ENCODE results near the gene PORCN. TPM values are rescaled to one million over a fixed set of nuclear protein-coding genes. Genes with fewer than 3 reads are reported as not detected.

Gene PORCN
- total RNA-seq, 2 donors from 2014 or later = 6.2 to 22.7 TPM

DNA sequence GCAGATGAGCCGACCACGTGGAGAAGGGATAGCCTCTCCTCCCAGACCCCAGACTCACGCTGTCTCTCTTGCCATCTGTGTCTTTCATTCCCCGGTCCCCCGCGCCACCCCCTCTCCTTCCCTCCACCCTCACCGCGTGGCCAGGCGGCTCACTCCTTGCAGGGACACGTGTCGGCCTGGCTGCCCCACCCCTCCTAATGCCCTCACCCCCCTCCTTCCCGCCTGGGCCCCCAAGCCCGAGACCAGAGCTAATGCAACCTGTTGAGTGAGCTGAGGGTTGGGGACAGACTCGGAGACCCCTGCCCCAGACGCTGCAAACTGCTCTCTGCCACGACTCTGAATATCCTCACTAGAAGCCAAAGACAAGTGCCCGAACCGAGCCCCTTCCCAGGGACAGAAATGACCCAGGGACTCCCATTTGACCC is 40.5 kb upstream of the PORCN start:
- TF ChIP-seq, protein P1, sequence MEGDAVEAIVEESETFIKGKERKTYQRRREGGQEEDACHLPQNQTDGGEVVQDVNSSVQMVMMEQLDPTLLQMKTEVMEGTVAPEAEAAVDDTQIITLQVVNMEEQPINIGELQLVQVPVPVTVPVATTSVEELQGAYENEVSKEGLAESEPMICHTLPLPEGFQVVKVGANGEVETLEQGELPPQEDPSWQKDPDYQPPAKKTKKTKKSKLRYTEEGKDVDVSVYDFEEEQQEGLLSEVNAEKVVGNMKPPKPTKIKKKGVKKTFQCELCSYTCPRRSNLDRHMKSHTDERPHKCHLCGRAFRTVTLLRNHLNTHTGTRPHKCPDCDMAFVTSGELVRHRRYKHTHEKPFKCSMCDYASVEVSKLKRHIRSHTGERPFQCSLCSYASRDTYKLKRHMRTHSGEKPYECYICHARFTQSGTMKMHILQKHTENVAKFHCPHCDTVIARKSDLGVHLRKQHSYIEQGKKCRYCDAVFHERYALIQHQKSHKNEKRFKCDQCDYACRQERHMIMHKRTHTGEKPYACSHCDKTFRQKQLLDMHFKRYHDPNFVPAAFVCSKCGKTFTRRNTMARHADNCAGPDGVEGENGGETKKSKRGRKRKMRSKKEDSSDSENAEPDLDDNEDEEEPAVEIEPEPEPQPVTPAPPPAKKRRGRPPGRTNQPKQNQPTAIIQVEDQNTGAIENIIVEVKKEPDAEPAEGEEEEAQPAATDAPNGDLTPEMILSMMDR (IDR thresholded peaks at IDR 0.05) = no peak
- TF ChIP-seq POLR2A (IDR thresholded peaks at IDR 0.05) = peak in 1 of 3 donors; percentile 40
- 0 to 5% methylated on average over 9 to 11 of the region's 18 CpGs for WGBS, 2 donors
- Histone ChIP-seq H3K4me3 (no peak overlapping the region), H3K27ac (peak overlapping the region; percentile 59 to 82 (median 70)), H3K9me3 (no peaks in the 10 kb centered on the region), H3K36me3 (replicated peaks in 1 of 2; ENCODE audit: insufficient read depth in 1 of 2, low read depth in 2 of 2) (no peaks in the 10 kb centered on the region), H3K27me3 (no peaks in the 10 kb centered on the region), H3K4me1 (peaks cover 24% of the 10 kb centered on the region)
- ATAC-seq (peak; percentile 63), DNase-seq (peak; percentile 66 to 76 (median 72))
- intact Hi-C loops (cut with DNase I) = no loop called here

DNA sequence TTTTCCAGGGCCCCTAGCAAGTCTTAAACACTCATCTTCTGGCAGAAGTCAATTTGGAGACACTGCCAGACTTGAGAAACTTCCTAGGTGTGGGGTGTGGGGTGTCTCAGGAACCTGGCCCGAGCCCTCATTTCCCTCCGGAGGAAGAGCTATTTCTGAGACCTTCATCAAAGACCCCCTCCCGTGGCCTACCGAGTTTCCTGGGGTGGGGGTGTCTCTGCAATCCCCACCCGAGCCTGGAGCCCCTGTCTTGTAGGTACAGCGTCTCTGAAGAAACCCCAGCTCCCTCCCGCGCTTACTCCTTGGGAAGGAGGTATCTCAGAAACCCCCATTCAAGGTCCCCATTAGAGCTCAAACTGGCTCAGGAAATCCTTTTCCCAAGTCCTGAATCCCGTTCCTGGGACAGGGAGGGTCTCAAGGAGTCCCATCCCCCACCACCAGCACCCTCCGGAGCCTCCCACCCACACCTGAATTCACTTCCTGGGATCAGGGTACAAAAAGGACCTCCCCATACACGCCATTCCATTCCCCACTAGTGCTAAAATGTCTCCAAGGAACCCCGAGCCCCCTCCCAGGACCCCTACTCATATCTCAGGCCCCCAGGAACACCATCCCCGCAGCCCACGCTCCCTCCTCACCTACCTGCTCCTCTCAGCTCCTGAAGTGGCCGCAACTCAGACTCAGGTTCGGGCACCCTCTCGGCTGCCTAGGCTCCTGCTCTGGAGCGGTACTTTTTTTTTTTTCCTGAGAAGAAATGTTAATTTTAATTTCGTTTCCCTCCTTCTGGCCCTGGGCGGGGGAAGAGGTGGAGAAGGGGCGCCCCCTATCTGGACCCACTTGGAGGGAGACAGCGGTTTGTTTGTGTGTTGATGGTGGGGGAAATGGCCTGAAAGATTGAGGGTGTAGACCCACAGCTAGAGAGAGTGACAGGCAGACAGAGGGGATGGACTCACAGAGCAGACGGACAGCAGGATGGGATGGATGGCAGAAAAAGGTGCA is 39.8 kb upstream of the PORCN start:
- Histone ChIP-seq H3K4me3 (no peak overlapping the region), H3K27ac (peak overlapping the region; percentile 59 to 82 (median 70)), H3K4me1 (peaks cover 31% of the 10 kb centered on the region), H3K9me3 (no peaks in the 10 kb centered on the region), H3K36me3 (replicated peaks in 1 of 2; ENCODE audit: insufficient read depth in 1 of 2, low read depth in 2 of 2) (no peaks in the 10 kb centered on the region), H3K27me3 (no peaks in the 10 kb centered on the region)
- ATAC-seq (no peak), DNase-seq (no peak)
- 15 to 27% methylated on average over 11 to 21 of the region's 23 CpGs for WGBS, 2 donors
- intact Hi-C loops (cut with DNase I) = no loop called here
- no peak for TF ChIP-seq POLR2A (IDR thresholded peaks at IDR 0.05)
- TF ChIP-seq, protein P1 (IDR thresholded peaks at IDR 0.05) = no peak

DNA sequence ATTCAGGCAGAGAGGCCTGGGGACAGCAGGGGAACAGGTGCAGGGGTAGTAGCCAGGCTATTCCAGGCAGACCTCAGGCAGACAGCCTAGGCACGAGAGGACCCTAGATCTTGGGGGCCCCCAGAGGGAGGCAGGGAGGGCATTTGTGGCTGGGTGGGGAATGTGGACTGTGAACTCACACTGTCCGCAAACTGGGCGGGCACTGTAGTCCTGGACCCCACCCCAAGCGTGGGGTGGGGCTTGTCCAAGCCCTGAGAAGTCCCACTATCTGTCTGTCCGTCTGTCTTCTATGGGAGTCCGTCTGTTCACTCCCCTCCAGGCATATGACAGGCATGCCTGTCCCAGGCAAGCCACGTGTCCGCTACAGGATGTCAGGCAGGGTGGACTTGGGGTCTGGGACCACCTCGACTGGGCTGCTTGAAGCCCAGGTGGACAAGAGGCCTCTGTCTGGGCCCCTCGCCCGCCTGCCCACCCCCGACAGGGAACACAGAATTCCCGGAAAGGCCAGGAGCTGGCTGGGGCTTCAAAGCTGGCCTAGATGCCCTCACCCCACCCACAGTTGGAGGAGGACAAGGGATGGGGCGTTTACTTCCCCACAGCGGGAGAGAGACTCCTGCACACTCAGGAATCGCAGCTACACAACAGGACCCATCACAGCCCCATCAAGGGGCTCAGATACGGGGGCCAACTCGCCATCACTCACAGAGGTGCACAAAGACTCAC is 38.5 kb upstream of the PORCN start, which contains the start of gene SLC38A5:
Gene SLC38A5, minus strand, starts transcription at position 151 of the 723 bp plus-strand sequence. CDS start 2,336 bp downstream, outside the sequence.
- no peaks in the 10 kb centered on the region for H3K27me3 ChIP-seq
- DNase-seq (no peak), ATAC-seq (no peak)
- 56 to 73% methylated on average over 3 to 13 of the region's 18 CpGs for WGBS, 2 donors
- H3K9me3 ChIP-seq = no peaks in the 10 kb centered on the region
- TF ChIP-seq POLR2A (IDR thresholded peaks at IDR 0.05) = no peak
- TF ChIP-seq, protein P1 (IDR thresholded peaks at IDR 0.05) = no peak
- peak within 1 kb of the TSS in 3 of 4 donors; percentile 59 to 82 (median 77) for H3K27ac ChIP-seq
- no peak within 1 kb of the TSS for H3K4me3 ChIP-seq
- no peaks in the 10 kb centered on the region for H3K36me3 ChIP-seq (replicated peaks in 1 of 2; ENCODE audit: insufficient read depth in 1 of 2, low read depth in 2 of 2)
- H3K4me1 ChIP-seq = peaks cover 42% of the 10 kb centered on the region
- intact Hi-C loops (cut with DNase I) = no loop called here

DNA sequence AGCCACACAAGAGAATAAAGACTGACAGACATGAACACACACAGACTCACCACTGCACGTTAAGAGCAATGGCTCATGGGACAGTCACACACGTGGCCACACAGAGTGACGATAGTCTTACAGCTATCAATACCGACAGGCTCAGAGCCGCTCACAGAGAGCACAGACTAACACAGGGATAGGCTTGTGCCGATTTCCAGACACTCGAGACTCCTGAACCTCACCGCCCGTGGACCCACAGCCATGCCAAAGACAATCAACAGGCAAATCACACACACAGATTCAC is 38.0 kb upstream of the PORCN start:
- no peaks in the 10 kb centered on the region for H3K9me3 ChIP-seq
- no peak overlapping the region for H3K4me3 ChIP-seq
- H3K27me3 ChIP-seq = no peaks in the 10 kb centered on the region
- intact Hi-C loops (cut with DNase I) = no loop called here
- H3K4me1 ChIP-seq = peaks cover 42% of the 10 kb centered on the region
- H3K27ac ChIP-seq = peak overlapping the region in 2 of 4 donors; percentile 77 to 82
- DNase-seq (peak in 2 of 4 donors; percentile 35 to 46), ATAC-seq (no peak)
- TF ChIP-seq, protein P1 (IDR thresholded peaks at IDR 0.05) = no peak
- TF ChIP-seq POLR2A (IDR thresholded peaks at IDR 0.05) = peak in 2 of 3 donors; percentile 37 to 42
- no peaks in the 10 kb centered on the region for H3K36me3 ChIP-seq (replicated peaks in 1 of 2; ENCODE audit: insufficient read depth in 1 of 2, low read depth in 2 of 2)
- 6% methylated on average over 3 of the region's 9 CpGs; no CpG with 5 or more reads in 1 of the 2 donors for WGBS, 2 donors

Data from body of pancreas (tissue), 4 donors.